Neural crest cell (in vitro differentiated cells): Measurements from ENCODE around the gene CES2. TPM values are rescaled to one million over a fixed set of nuclear protein-coding genes. Genes with fewer than 3 reads are reported as not detected.

Experiments
- DNase-seq: peaks from one replicate; pipeline ENCODE4 v3.0.0; 2021; ENCODE audit warnings: low read depth, mixed read lengths, low spot score
- H3K27ac Mint-ChIP-seq: one replicate; pipeline ENCODE4 v1.8.0; 2021; ENCODE audit warnings: mild to moderate bottlenecking, mixed read lengths; ENCODE audit not compliant: unreplicated experiment
- H3K27me3 Mint-ChIP-seq: 2 replicates; pipeline ENCODE4 v1.8.0; 2021; ENCODE audit warnings: low read depth, mild to moderate bottlenecking, mixed read lengths
- H3K36me3 Mint-ChIP-seq: 2 replicates; pipeline ENCODE4 v1.8.0; 2021; ENCODE audit warnings: low read depth, mild to moderate bottlenecking, mixed read lengths
- H3K4me1 Mint-ChIP-seq: 2 replicates; pipeline ENCODE4 v1.8.0; 2021; ENCODE audit warnings: mixed read lengths
- H3K4me3 Mint-ChIP-seq: one replicate; pipeline ENCODE4 v1.8.0; 2021; ENCODE audit warnings: mild to moderate bottlenecking, mixed read lengths
- H3K9me3 Mint-ChIP-seq: 2 replicates; pipeline ENCODE4 v1.8.0; 2021; ENCODE audit warnings: mixed read lengths
- CTCF ChIP-seq: fragments of 200-600 bp; sonication (generic); conservative IDR thresholded peaks from 2 replicates; pipeline ENCODE4 v1.5.0; 2021; ENCODE audit warnings: antibody characterized with exemption, mild to moderate bottlenecking
- total RNA-seq: library from RNA; stranded (reverse); gene quantifications from 2 replicates; pipeline ENCODE4 v1.2.1, GENCODE V29; 2021

Gene CES2
- total RNA-seq, 1 donor from 2014 or later, result 52.5 TPM

- Mint-ChIP-seq H3K9me3 (no peaks in the 10 kb centered on the region), H3K27ac (peak overlapping the region; percentile 87), H3K4me3 (no peak overlapping the region), H3K27me3 (no peaks in the 10 kb centered on the region), H3K4me1 (peaks cover 7% of the 10 kb centered on the region), H3K36me3 (no peaks in the 10 kb centered on the region)
- DNase-seq, result no peak
- no peak for TF ChIP-seq CTCF
These were observed 35.2 kb upstream of the CES2 start for GRCh38 chr16:66899945-66900710.

GRCh38 chr16:66900721-66901441 lies 34.4 kb upstream of the CES2 start:
- TF ChIP-seq CTCF, result no peak
- Mint-ChIP-seq H3K36me3 (no peaks in the 10 kb centered on the region), H3K27me3 (no peaks in the 10 kb centered on the region), H3K4me3 (no peak overlapping the region), H3K27ac (no peak overlapping the region), H3K4me1 (peaks cover 7% of the 10 kb centered on the region), H3K9me3 (no peaks in the 10 kb centered on the region)
- no peak for DNase-seq

- no peak for TF ChIP-seq CTCF
- no peak overlapping the region for H3K4me3 Mint-ChIP-seq
- H3K27ac Mint-ChIP-seq, result no peak overlapping the region
- H3K9me3 Mint-ChIP-seq, result no peaks in the 10 kb centered on the region
- no peaks in the 10 kb centered on the region for H3K36me3 Mint-ChIP-seq
- H3K4me1 Mint-ChIP-seq, result peaks cover 7% of the 10 kb centered on the region
- no peak for DNase-seq
- no peaks in the 10 kb centered on the region for H3K27me3 Mint-ChIP-seq
These were observed 33.7 kb upstream of the CES2 start for GRCh38 chr16:66901626-66902025.

GRCh38 chr16:66902648-66903543 lies 32.4 kb upstream of the CES2 start:
- no peak for TF ChIP-seq CTCF
- H3K4me1 Mint-ChIP-seq, result peaks cover 7% of the 10 kb centered on the region
- H3K9me3 Mint-ChIP-seq, result no peaks in the 10 kb centered on the region
- no peaks in the 10 kb centered on the region for H3K36me3 Mint-ChIP-seq
- no peaks in the 10 kb centered on the region for H3K27me3 Mint-ChIP-seq
- no peak for DNase-seq
- H3K4me3 Mint-ChIP-seq, result no peak overlapping the region
- H3K27ac Mint-ChIP-seq, result no peak overlapping the region

- Mint-ChIP-seq H3K9me3 (no peaks in the 10 kb centered on the region), H3K27ac (no peak overlapping the region)
These were observed 31.5 kb upstream of the CES2 start for GRCh38 chr16:66903544-66904427.

More at GRCh38 chr16:66903544-66904427, 31.5 kb upstream of the CES2 start:
- no peak for DNase-seq
- peaks cover 7% of the 10 kb centered on the region for H3K4me1 Mint-ChIP-seq
- no peak overlapping the region for H3K4me3 Mint-ChIP-seq
- H3K27me3 Mint-ChIP-seq, result peaks cover 5% of the 10 kb centered on the region
- no peaks in the 10 kb centered on the region for H3K36me3 Mint-ChIP-seq
- TF ChIP-seq CTCF, result no peak
